RPMI7951 (cell line): ENCODE data around the gene EFNA2. TPM values are rescaled to one million over a fixed set of nuclear protein-coding genes. Genes with fewer than 3 reads are reported as not detected.
A peak's percentile ranks its signal among the peaks of the same experiment; 100 is the strongest.
"Not testable (repeated sequence)": the region's sequence is repeated elsewhere in the genome, so short reads cannot be mapped to it uniquely, and the experiment has no call there.

ENCODE experiments used
- DNase-seq: peaks from one replicate; pipeline ENCODE4 v3.0.0-alpha.2; 2012; ENCODE audit warnings: low read depth
- total RNA-seq: library from RNA; depleted of rRNA; stranded (reverse); fragments of >200 nt; shearing (Covaris generic); gene quantifications from 2 replicates; pipeline ENCODE4 v1.2.3, GENCODE V29; 2014

Gene EFNA2
- total RNA-seq, 1 experiment from 2014 or later = not detected

DNA sequence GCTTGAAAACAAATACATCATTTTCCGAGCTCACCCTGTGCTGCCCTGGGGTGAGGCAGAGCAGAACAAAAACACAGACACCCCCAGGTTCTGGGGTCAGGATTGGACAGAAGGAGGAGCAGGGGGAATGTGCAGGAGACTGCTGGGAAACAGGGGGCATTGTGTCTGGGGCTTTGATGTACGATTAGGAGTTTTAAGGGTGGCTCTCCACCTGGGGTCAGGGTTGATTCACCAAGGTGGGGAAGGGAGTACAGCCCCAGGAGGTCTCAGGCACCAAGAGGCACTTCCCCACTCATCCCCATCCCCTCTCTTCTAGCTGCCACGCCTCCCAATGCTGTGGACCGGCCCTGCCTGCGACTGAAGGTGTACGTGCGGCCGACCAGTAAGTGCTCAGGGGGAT is 12.6 kb downstream of the EFNA2 start:
- DNase-seq = no peak

DNA sequence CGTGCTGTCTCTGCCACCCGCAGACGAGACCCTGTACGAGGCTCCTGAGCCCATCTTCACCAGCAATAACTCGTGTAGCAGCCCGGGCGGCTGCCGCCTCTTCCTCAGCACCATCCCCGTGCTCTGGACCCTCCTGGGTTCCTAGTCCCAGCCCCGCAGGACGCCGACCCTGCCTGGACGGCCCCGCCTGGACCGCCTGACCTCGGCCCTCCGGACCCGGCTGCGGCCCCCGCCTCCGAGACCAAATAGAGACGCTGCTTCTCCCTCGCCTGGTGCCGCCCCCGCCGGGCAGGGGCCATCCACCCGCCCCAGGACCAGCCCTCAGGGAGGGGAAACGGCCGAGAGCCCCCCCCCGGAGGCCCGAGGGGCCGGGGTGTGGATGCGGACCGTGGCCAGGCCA is 14.1 kb downstream of the EFNA2 start:
- no peak for DNase-seq

DNA sequence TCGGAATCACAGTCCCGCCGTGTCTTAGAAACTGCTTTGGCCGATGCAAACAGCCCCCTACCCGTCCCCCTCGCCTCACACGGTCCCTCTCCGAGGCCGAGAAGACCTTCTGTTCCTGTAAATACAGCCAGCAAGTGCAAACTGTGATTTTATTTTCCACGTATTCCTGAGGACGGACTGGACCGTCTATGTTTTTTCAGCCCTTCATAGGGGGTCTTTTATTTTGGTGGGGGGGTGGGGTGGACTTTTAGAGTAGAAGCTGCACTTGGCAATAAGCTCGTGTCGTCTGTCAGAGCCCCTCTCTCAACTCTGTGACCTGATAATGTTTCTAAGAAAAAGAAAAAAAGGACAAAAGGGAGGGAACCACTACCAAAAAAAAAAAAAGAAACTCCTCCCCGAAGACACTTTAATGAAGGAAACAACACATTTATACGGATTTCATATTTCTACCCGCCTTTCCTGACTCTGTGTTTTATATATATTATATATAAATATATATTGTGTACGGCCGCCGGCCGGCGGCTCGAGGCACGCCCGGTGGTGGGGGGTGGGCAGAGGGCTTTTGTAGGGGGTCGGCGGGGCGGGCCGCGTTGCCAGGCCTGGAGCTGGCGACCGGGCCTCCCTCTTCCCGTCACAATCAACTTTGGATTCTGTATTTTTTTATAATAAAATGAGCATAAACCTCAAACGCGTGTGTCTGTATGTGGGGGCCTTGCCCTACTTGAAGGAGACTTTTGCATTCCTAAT is 15.2 kb downstream of the EFNA2 start:
- no peak for DNase-seq

GRCh38 chr19:1302533-1303239 is 17.0 kb downstream of the EFNA2 start:
- no peak for DNase-seq

GRCh38 chr19:1304197-1304924 is 18.7 kb downstream of the EFNA2 start:
- no peak for DNase-seq

- not testable (repeated sequence) for DNase-seq
These were observed 19.7 kb downstream of the EFNA2 start for GRCh38 chr19:1305354-1305753.

- DNase-seq = no peak
These were observed 21.6 kb downstream of the EFNA2 start for GRCh38 chr19:1307320-1307719.

DNA sequence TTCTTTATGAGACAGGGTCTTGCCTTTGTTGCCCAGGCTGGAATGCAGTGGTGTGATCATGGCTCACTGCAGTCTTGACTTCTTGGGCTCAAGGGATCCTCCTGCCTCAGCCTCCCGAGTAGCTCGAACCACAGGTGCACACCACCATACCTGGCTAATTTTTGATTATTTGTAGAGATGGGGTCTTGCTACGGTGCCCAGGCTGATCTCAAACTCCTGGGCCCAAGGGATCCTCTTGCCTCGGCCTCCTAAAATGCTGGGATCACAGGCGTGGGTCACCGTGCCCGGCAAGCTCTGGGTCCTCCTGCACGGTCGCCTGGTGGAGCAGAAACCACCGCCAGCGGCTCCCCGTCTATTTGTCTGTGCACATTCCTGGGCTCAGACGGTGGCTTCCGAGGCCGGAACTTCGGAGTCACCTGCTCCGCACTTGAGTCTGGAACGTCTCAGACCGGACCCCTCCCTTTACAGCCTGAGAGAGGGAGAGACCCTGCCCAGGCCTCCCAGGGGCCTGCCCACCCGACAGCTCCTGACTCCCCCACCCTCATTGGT is 22.2 kb downstream of the EFNA2 start:
- no peak for DNase-seq

GRCh38 chr19:1308718-1309117 is 23.0 kb downstream of the EFNA2 start:
- no peak for DNase-seq

DNA sequence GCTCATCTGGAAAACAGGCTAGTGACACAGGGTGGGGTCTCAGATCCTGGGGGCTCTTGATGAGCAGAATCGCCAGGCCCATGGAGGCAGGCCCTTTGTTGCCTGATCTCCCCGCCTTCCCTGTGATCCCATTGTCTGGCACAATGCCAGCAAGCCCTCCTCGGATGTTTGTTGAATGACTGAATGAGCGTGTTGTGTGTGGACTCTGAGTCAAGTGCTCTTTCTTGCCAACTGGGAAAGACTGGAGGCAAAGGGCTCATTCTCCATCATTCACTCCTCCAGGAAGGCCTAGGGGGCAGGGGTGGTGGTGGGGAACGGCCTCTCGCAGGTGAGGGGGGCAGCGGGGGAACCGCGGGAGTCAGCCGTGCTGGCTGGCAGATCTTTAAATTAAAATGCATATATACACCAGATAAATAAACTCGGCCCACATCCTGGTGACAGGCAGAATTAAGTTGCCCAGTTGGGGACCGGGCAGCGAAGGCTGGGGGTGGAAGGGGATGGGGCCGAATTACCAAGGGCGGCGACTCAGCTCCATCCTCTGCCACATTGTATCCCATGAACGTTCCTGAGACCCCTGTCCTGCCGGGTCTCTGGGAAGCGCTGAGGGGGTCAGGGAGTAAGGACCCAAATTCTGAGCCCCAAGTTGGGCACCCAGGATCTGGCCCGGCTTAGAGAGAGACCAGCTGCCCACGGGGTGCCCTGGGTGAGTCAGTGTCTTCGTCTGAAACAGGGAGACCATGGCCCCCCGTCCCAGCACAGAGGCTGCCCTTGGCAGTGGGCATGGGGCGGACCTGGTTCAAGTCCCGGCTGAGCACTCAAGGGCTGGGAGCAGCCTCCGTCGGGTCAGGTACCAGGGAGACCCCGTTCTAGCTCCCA is 24.5 kb downstream of the EFNA2 start:
- DNase-seq = no peak

DNA sequence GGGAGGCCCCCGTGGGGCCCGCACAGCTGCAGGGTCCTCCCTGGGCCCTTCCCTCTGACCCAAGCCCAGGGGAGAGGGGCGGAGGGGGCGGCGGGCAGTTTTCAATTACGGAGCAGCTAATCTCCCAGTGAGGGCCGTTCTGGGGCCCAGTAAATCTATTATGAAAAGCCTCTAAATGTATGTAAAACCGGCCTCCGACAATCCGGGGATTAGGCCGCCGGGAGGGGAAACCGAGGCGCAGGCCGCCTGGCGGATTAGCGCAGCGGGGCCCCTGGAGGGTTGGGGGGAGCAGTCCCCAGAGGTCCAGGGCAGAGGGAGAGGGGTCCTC is 25.1 kb downstream of the EFNA2 start:
- no peak for DNase-seq

- DNase-seq = peak; percentile 26
These were observed 25.9 kb downstream of the EFNA2 start for GRCh38 chr19:1311543-1312091.

GRCh38 chr19:1312767-1313694 is 27.4 kb downstream of the EFNA2 start:
- peak; percentile 72 for DNase-seq

DNA sequence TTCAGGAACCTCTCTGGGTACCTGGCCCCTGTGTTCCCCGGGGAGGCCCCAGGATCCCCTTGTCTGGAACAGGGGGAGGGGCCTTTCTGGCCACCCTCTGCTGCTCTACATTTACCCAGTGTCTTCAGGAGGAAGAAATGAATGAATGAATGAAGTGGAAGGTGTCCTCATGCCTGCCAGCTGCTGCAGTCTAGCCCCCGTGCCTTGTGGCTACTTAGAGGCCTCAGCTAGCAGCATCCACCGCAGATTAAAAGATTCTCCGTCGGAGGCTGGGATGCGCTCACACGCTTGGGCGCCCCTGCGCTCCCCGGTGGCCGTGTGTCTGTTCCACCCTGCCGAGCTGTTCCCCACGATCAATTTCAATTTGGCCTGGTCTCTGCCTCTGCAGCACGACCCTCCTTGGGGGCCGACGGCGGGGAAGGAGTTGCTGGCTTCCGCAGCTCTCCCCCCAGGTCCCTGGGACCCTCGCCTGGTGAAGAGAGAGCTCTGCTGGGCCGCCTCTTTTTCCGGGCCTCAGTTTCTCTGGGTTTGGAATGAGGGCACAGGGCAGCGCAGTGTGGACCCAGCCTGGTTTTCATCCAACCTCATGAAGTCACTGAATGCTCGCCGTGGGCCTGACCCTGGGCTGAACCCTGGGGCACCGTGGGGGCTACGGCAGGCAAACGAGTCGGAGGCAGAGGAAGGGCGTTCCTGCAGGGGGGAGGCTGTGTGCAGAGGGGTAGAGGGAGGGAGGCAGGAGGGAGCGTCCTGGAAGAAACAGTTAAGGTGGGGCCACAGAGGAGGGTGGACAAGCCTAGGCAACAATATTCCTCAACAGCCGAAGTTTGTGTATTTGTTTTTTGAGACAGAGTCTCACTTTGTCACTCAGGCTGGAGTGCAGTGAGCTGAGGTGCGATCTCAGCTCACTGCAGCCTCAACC is 28.3 kb downstream of the EFNA2 start:
- no peak for DNase-seq

DNA sequence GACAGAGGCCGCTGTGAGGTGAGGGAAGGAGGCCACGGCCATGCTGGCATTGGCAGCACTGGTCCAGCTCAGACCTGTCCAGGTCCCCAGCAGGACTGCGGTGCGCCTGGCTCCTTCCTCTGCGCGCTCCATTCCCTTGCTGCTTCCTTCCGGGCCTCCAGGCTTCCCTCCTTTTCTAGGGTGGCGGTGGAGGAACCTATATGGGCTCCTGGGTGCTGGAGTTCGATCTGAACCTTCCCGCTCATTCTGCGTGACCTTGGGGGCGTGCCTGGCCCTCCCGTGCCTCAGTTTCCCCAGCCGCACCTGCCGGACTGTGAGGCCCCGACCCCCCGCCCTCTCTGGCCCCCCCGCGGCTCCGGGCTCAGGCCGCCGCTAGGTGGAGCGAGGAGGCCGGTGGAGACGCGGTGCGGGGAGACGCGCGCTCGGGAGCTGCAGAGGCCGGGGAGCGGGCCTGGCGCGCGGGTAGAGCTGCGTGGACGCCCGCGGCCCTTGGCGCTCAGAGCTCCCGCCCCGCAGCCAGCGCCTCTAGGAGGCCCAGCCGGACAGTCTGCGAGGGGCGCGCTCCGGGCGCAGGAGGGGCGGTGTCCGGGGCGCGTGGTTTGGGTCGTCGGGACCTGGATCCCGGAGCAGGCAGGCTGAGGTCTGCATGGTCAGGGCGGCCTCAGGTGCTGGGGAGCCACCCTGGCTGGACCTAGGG is 29.9 kb downstream of the EFNA2 start:
- DNase-seq = peak; percentile 50

- no peak for DNase-seq
These were observed 30.8 kb downstream of the EFNA2 start for GRCh38 chr19:1316466-1316865.

DNA sequence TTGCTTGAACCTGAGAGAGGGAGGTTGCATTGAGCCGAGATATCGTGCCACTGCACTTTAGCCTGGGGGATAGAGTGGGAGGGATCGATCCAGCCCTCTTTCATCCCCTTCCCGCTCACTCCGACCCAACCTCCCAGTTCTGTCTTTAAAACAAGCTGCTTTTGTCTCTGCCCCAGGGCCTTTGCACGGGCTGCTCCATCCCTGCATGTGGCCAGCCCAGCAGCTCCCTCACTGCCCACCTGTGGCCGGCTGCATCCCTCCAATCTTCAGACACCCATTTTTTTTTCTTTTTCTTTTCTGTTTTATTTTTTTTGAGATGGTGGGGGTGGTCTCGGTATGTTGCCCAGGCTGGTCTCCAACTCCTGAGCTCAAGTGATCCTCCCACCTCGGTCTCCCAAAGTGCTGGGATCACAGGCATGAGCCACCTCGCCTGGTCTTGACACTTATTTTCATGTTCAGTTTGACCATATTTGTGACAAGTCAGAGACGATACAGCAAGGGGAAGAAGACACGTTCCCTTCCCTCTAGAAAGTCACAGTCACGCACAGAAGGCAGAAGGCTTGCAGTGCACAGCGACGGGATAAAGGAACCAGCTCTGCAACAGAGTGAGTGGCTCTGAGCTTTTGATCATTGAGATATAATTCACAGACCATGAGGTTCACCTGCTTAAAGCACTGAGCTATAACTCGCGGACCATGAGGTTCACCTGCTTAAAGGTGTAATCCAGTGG is 31.8 kb downstream of the EFNA2 start:
- DNase-seq = no peak
